GM15510 (cell line): ENCODE measurements around the gene MAF.

Experiments used
- POLR2A ChIP-seq: IDR thresholded peaks from 3 replicates; pipeline ENCODE4 v1.6.1; 2011; ENCODE audit warnings: borderline replicate concordance; ENCODE audit not compliant: insufficient read length; ENCODE audit errors: extremely low read depth

Gene MAF

GRCh38 chr16:79600638-79601091 is at the start of gene MAF:
Gene MAF, minus strand, starts transcription at chr16:79600737. Its CDS starts 835 bp downstream, at chr16:79599902.
- no peak for TF ChIP-seq POLR2A

DNA sequence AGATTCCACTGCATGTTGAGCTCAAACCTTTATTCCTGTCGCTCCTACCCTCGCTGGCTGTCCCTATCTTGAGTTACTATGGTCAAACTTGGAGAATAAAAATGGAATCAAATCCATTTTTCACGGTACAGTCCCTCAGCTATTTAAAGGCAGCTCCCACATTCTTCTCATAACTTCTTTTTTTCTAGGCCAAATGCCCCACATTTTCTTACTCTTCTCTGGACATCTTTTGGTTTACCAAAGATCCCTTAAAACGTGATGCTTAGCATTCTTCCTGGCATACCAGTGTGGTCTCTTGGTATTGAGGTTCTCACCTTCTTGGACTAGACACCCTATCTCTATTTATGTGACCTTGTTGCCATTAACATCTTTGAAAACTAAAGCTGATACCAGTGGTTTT is 48.3 kb upstream of the MAF start:
- no peak for TF ChIP-seq POLR2A

DNA sequence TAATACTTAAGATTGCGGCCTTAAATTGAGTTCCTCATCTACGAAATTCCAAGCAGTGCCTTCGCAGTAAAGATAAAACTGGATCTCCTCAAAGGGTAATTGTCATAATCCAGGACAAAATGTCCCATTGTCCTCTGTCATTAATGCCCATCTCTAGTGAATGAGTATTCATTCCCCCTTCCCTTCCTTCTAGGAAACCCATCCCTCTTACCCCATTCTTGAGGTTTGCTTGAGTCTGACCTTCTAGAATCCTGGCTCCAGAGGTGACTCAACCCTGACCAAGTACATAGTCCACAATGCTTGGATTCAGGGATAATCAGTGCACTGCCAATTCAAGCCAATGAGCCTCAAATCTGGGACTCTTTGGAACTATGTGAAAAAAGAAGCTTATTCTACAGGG is 47.0 kb upstream of the MAF start:
- no peak for TF ChIP-seq POLR2A

DNA sequence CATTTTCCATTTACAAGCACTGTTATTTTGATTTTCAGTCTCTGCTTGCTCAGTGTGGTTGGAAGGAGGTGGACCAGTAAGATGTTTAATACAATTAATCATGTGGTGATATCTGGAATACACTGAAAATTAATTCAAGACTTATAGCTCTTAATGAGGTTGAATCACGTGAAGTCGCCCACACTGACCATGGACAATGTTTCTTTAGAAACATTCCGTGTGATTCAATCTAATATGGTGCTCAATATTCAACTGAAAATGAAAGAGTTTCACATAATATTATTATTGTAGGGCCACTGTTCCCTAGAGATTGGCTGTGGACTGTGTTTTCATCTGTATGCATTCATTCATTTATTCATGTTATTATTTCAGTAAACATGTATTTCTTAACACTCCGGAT is 45.2 kb upstream of the MAF start:
- no peak for TF ChIP-seq POLR2A

DNA sequence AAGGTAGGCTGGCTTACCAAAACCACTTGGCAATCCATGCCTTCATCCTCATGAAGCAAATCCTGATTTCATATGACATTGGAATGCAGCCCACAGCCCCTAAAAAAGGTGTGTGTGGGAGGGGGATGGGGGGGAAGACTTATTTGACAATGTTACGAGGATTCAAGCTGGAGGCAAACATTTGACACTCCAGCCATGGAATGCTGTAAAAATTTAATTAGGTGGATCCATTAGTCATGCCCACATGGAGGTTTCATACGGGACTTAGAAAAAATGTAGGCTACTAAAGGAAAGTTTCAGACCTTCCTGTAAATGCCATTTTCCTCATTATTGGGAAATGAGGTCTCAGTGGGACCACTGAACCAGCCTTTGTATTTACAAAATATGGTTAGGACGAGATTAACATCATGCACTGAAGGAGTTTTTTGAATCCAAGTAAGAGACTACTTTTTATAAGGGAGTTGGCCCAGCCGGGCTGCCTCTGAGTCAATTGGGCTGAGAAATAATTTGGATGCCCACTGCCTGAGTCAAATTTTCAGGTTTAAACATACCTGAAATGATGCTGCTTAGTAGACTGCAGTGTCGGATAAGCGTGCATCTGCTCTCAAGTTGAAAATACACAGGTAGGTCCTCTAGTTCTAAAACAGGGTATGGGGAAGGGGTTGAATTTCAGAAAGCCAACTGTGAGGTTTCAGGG is 44.6 kb upstream of the MAF start:
- no peak for TF ChIP-seq POLR2A

GRCh38 chr16:79642652-79643051 is 42.1 kb upstream of the MAF start:
- no peak for TF ChIP-seq POLR2A

GRCh38 chr16:79640513-79641360 is 40.2 kb upstream of the MAF start:
- no peak for TF ChIP-seq POLR2A

GRCh38 chr16:79639576-79640311 is 39.2 kb upstream of the MAF start:
- no peak for TF ChIP-seq POLR2A

GRCh38 chr16:79638386-79638785 is 37.8 kb upstream of the MAF start:
- no peak for TF ChIP-seq POLR2A

DNA sequence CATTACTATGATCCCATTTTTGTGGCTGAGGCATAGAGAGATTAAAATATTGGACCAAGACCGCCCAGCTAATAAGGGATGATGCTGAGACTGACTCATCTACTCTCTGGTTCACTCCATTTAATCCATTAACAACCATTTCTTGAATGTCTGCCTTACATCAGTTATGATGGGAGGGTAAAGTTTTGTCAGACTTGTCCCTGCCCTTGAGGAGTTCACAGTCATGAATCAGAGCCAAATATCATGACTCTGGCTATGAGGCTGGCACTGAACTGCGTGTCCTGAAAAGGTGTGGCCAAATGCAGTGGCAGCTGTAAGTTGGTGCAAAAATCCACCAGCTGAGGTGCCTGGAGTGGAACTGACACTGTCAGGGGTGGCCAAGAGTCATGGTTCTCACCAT is 35.0 kb upstream of the MAF start:
- TF ChIP-seq POLR2A = no peak

DNA sequence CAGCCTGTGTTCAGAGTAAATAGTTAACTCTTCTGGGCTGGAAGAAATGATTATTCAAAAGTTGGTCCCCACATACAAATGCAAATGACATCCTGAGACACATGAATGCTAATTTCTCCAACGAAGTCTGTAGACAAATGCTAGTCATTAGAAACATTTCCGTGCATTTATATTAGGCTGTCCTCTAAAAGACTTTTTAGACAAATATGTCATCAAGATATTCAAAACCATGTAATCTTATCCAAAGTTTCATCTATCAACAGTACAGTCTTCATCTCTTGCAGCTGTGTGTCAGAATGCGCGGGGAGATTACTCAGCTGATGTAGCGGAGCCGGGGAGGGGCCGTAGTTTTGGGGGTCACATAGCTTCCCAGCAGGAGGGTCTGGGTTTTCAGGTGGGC is 33.8 kb upstream of the MAF start:
- TF ChIP-seq POLR2A = no peak

DNA sequence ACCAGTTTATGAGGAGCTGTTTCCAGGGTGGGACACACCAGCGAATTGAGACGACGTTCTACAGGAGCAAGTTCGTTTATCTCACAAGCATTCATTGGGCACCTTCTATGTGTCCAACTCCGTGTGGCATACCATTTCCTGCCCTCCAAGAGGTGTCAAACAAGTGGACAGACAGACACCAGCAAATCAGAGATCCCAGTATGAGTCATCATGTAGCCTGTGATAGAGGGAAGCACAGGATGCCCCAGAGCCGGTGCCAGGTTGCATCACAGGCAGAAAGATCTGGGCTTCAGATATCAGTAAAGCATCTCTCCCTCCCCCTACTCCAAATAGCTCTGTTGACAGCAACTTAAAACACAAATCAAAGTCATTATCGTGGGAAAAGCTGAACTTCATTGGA is 31.8 kb upstream of the MAF start:
- TF ChIP-seq POLR2A = no peak

GRCh38 chr16:79628988-79629387 is 28.5 kb upstream of the MAF start:
- no peak for TF ChIP-seq POLR2A

- no peak for TF ChIP-seq POLR2A
These were observed 28.0 kb upstream of the MAF start for GRCh38 chr16:79628501-79628975.

DNA sequence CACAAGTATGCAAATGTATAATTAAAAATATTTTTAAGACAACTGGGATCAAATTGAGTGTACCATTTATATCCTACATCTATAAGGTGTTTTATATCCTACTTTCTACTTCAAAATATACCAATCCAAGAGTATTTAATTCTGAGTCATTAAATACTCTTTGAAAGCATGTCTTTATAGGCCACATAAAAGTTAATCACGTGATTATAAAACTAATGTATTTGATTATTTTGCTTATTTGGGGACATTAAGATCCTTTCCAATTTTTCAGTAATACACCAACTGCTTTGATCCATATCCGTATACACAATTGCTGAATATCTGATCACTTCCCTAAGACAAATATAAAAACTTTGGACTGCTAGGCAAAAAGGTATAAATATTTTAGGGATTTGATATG is 26.6 kb upstream of the MAF start:
- no peak for TF ChIP-seq POLR2A

GRCh38 chr16:79625738-79626137 is 25.2 kb upstream of the MAF start:
- no peak for TF ChIP-seq POLR2A

- no peak for TF ChIP-seq POLR2A
These were observed 23.3 kb upstream of the MAF start for GRCh38 chr16:79623824-79624223.
